Right kidney (tissue), 1 donor: ENCODE results near the gene SLC25A13.
"Not testable (repeated sequence)": the region's sequence is repeated elsewhere in the genome, so short reads cannot be mapped to it uniquely, and the experiment has no call there.

Experiments used
- DNase-seq: peaks from one replicate; pipeline ENCODE4 v3.0.0-alpha.2; 2016

The SLC25A13 gene

DNA sequence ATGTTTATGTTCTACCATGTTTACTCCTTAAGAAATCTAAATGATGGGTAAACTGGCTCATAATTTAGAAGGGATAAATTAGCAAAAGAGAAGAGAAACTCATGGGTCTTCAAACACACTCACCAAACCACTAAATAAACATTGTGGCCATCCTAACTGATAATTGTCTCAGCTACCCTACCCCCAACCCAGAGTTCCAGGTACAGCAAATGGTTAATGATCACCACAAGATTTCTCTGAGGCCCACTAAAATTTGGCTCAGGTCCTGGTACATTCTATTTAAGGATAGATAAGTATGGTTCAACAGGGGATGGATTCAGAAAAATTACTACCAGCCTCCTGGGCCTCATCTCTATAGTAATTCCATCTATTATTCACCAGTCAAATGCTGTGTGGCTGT, 21.4 kb downstream of the SLC25A13 start:
- DNase-seq = no peak

DNA sequence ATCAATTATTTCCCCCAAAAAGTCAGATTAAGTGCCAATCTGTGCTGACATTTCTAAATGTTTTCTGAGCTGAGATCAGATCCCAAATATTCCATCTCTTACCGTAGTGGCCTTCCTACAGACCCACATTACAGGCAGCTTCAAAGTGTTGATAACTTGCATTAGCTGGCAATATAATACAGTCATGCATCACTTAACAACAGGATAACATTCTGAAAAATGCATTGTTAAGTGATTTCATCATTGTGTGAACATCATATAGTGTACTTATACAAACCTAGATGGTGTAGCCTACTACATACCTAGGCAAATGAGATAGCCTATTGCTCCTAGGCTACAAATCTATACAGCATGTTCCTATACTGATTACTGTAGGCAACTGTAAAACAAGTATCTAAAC, 22.4 kb downstream of the SLC25A13 start:
- DNase-seq = no peak

DNA sequence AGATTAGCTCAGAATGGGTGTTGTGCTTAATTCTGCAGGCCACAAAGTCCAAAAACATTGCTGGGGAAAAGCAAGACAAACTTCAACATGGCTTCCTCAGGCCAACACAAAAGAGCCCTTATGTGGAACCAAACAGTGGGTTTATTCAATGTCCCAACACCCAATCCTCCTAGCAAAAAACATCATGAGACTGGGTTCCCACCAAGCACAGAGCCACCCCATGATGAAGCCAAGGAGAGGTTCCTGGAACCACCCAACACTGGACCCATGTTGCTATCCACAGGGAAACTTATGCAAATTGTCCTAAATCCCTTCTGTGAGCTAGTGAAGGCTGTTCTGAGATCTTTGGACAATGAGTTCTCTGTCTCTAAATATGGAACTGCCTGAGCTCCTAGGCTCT, 24.0 kb downstream of the SLC25A13 start:
- no peak for DNase-seq

DNA sequence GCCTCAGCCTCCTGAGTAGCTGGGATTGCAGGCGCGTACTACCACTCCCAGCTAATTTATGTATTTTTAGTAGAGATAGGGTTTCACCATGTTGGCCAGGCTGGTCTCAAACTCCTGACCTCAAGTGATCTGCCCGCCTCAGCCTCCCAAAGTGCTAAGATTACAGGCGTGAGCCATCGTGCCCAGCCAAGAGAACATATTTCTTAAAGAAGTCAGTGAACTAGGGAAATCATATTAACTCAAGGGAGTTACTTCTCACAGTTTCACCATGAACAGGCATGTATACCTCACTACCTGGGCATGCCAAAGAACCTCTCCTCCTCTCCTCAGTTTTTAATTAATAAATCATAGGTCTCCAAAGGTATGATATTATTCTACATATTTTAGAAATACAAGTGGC, 24.5 kb downstream of the SLC25A13 start:
- DNase-seq = not testable (repeated sequence)

DNA sequence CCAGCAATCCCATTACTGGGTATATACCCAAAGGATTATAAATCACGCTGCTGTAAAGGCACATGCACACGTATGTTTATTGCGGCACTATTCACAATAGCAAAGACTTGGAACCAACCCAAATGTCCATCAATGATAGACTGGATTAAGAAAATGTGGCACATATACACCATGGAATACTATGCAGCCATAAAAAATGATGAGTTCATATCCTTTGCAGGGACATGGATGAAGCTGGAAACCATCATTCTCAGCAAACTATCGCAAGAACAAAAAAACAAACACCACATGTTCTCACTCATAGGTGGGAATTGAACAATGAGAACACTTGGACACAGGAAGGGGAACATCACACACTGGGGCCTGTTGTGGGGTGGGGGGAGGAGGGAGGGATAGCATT, 28.0 kb downstream of the SLC25A13 start:
- not testable (repeated sequence) for DNase-seq

DNA sequence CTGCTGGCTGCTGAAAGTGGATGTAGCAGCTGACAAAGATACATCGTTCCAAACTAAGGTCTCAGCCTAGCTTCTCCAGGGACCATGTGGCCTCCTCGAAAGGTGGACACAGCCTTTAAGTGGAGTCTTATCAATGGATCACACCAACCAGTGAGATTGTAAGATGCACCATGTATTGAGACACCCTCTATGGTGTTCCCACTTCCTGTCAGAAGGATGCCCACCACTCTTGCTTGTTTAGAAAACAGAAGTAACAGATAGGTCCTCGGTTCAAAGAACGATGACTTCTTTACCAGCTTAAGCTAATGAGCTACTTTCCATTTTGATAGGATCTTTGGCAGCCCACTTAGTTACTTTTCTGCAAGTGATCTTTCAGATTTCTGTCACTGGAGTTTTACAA, 34.3 kb downstream of the SLC25A13 start:
- no peak for DNase-seq

DNA sequence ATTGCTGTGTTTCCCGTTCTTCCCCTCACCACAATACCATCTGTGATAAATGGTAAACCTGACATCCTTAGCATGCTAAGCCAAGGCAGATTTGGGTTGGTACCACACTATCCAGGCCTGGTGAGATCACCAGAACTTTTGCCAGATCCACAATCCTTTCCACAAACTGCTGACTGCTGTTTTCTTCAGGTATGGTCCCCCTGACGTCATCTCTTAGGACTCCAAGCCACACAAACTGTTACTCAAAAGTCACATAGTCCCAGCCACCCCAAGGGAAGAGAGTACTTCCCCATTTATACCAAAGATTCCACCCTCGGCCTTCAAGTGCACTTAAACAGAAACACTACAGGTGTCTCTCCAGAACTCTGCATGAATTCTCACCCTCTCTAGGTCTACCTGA, 34.8 kb downstream of the SLC25A13 start:
- no peak for DNase-seq

DNA sequence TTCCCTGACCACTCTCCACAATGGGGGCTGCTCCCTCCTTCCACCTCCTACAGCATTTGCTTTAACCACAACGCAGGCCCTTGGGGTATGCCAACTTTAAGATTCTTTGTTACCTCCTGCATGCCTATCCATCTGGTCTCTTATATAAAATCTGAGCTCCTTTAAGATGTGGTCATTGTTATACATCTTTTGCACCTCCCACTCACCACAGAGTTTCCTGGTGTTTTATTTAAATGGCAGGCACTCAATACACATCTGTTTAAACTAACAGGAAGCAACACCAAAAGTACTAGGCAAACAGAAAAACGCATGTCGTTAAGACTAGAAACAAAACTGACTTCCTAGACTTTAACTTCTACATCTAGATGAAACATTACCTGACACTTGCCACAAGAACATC, 36.3 kb downstream of the SLC25A13 start:
- no peak for DNase-seq

DNA sequence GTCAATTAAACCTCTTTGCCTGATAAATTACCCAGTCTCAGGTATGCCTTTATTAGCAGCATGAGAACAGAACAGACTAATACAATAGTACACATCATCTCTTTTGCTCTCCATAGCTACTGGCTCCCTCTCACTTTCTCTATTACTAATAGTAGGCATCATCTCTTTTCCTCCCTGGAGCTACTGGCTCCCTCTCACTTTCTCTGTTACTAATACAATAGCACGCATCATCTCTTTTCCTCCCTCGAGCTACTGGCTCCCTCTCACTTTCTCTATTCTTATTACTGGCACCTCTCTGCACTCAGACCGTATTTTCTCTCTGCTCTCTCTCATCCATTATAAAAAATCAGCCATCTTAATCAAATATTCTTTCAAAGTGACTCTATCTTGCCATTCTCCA, 37.1 kb downstream of the SLC25A13 start:
- DNase-seq = no peak

DNA sequence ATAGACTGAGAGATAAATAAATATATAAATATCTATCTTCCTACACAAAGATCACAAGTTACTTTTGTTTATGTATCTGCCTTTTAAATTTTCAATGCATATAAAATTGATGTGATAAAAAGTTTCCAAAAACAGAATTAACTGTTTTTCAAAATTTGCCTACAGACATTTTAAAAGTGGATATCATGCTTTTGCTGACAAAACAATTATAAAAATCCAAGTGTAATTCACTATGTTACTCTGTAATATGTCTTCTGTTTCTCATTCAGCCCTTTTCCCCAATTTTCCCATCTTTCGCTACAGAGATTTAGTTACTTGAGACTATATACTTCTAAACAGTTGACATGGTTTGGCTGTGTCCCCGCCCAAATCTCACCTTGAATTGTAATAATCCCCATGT, 37.7 kb downstream of the SLC25A13 start:
- DNase-seq = no peak

DNA sequence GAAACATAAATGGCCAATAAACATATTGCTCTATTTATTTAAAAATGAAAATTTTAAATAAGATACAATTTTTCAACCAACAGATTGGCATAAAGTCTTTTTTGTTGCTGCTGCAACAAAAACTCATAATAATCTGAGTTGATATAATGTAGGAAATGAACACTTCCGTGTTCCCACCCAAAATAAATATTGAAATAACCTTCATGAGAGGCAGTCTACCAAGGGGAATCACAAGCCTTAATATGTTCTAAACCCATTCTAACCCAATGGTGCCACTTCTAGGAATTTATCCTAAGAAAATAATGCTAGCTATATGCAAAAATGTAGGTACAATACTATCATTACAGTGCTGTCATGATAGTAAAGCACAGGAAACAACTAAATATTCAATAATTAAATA, 39.1 kb downstream of the SLC25A13 start:
- DNase-seq = no peak

DNA sequence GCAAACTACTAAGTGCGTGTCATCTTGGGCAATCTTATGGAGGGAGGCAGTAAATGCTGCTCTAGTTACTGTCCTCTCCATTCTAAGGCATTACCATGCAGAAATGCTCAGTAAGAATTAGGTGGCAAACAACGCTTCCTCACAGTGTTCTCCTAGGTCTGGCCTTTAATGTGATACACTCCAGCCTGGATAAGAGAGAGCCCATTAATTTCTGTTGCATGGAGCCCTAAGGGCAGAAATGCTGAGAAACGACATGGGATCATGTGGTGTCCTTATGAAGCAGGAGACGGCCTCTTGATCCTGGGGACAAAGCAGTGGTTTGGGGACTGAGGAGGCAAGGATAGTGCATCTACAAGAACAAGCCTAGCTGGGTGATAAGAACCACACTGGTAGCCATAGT, 44.0 kb downstream of the SLC25A13 start:
- no peak for DNase-seq

DNA sequence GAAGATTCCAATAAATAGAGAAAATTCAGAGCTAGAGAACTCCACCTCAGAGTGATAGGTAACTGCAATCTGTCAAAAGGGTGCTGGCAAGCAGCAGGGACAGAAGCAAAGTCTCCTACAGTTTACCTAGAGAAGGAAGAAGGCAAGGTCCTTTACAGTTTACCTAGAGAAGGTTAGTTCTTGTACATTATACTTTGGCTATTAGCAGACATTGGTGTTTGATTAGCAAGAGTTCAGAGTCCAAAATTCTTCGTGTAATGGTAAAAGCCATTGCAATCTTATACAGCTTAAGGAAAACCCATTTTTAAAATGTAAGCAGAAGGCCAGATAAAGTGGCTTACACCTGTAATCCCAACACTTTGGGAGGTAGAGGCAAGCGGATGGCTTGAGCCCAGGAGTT, 45.9 kb downstream of the SLC25A13 start:
- DNase-seq = no peak

DNA sequence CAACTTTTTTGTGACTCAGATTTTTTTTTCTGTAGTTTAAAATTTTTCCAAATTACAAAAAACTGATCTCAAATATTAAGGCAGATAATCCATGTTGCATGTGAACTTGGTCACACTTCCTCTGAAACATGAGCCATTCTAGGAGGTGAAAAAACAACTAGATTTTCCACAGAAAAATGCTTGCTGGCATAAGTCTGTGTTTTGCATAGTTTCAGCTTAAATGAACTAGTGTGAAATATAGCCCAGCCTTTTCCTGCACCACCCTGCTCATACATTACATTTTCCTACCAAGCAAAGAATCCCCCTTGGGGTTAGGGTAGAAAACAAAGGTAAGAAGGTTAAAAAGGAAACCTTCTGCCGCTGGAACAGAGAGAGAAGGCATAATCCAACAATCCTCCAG, 48.2 kb downstream of the SLC25A13 start:
- DNase-seq = no peak

DNA sequence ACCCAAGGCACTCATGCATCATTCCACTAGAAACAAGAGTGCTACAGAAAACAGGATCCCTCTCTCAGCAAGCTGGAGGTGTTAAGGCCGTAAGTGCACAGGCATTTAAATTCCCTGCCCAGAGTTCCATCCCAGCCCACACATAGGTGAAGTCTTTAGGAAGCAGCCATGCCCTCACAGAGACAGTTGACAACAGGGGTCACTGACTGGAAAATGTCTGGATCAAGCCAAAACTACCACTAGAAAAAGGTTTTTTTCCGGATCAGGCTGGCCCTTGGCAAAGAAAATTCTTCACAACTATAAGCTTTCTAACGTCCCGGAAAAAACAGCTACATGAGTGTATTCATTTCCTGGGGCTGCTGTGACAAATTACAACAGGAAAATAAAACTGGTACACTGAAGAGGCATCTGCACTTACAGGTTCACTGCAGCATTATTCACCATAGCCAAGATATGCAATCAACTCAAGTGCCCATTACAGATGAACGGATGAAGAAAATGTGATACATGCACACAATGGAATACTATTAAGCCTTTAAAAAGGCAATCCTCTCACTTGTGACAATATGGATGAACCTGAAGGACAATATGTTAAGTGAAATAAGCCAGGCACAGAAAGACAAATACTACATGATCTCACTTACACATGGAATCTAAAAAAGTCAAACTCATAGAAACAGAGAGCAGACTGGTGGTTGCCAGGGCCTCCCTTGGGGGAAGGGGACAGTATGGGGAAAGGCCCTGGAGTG, 52.5 kb downstream of the SLC25A13 start:
- DNase-seq = no peak

DNA sequence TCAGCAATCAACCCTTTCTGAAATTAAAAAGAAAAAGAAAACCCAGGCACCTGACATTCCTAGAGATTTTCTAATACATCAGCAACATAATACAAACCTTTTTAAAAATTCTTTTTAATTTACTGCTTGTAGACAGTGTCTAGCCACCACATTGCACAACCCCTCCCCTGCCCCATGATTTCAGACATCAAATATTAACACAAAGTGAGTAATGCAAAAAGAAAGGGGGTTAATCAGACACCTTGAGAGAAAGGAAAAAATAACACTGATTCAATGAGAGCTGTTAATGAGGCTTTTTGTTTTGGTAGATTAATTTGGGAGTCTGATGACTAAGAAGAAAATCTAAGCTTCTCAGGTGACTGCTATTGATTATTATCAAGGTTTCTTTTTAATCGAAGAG, 55.3 kb downstream of the SLC25A13 start:
- DNase-seq = no peak

DNA sequence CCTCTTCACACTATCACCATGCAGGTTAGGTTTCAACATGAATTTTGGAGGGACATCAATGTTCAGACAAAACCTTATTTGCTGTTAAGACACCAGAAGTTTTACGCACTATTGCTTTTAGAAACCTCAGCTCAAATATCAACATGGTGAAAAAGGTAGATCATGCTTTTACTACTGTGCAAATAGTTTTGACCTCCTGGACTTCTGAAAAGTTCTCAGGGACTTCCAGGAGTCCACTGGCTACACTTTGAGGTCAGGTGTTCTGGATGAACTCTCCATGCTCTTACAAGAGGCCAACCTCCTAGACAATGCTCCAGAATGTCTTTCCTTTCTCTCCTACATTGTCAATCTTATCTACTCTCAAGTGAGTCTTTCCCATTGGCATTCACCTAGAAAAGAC, 55.9 kb downstream of the SLC25A13 start:
- no peak for DNase-seq

DNA sequence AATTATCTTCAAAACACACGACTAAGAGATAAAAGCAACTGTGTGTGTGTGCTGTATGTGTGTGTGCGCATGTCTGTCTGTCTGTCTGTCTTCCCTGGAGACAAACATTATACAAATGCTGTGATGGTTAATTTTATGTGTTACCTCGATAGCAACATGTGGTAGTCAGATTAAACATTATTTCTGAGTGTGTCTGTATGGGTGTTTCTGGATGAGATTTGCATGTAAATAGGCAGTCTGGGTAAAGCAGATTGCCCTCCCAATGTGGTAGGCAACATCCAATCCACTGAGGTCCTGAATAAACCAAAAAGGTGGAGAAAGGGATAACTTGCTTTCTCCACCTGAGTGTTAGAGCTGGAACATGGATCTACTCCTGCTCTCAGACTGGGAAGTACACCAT, 67.9 kb downstream of the SLC25A13 start:
- no peak for DNase-seq

DNA sequence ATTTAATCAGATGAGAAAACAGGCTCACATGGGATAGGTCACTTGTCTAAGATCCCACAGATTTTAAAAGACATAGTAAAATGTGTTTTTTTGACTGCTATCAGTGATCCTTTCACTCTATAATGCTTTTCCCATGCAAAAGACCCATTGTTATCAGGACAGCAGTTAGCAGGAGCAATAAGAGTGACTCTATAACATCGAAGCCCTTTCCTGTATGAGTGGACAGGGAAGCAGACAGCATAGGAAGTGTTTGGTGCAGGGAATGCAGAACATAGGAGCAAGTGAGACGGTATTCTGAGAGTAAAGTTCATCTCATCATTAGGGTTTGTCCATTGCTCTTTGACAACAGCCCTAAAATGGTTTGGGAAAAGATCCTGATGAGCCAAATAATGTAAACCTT, 68.5 kb downstream of the SLC25A13 start:
- DNase-seq = no peak

DNA sequence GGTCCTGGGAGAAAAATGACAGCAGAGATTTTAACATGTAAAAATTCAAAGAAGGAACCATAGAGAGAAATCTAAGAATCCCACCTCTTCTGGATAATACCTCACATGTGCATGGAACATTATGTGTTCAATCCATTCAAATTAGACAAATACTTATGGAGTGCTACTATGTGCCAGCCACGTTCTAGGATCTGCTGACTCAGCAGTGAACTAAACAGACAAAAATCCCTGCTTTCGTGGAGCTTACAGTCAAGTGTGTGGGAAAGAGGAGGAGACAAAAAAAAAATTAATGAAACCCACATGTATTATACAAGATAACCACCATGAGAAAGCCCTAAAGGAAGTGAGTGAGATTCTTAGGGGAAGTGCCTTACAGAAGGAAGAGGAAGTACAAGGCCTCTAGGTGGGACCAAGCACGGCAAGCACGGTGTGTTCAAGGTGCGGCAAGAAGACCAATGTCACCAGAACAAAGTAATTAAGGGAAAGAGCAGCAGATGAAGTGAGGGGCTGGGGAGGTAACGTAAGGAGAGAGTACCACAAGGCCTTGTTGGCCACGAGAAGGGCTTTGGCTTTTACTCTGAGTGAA, 71.0 kb downstream of the SLC25A13 start:
- DNase-seq = no peak

DNA sequence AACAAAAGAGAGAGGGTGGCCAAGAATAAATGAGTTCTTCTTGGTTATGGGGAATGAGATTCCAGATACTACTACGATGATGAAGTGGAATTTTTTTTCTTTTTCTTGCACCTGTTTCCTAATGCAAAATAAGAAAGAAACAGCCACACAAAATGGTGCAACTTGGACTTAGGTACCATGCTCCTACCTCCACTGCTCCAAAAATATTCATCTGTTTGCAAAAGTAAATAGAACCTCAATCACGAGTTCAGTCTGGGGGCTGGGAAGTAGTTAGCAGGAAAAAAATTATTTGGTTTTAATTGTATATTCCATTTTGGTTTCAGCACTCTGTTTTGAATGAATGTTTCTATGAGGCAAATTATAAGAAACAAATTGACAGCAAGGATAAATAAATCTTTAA, 73.5 kb downstream of the SLC25A13 start:
- DNase-seq = no peak

DNA sequence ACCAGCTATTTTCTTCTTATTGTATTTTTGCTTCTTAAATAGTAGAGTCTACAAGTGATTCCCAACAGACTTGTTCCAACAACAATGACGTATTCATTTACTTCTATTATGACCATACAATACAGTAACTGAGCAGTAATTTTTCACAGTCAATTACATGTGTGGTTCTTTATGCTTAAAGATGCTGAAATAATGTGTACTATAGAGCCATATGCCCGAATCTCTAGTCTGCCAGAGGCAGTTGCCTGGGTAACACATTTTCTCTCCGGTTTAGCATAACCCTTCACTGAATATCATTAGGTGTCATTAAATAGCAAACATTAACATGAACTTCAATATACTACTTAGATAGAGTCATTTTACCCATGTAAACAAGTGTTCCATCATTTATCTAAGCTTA, 75.0 kb downstream of the SLC25A13 start:
- DNase-seq = no peak

DNA sequence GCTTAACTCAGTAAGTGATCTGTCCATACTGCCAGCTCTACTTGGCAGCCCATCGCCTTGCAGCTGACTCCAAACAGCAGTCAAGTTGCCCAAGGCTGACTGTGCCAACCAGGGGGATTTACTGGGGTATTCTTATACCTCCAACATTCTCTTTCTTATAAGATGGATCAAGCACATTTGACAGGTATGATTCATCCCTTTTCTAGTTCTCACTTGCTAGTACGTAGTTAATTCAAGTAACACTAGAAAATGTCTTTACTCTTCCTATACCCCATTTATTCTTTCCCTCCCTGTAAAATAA, 77.0 kb downstream of the SLC25A13 start:
- DNase-seq = no peak

DNA sequence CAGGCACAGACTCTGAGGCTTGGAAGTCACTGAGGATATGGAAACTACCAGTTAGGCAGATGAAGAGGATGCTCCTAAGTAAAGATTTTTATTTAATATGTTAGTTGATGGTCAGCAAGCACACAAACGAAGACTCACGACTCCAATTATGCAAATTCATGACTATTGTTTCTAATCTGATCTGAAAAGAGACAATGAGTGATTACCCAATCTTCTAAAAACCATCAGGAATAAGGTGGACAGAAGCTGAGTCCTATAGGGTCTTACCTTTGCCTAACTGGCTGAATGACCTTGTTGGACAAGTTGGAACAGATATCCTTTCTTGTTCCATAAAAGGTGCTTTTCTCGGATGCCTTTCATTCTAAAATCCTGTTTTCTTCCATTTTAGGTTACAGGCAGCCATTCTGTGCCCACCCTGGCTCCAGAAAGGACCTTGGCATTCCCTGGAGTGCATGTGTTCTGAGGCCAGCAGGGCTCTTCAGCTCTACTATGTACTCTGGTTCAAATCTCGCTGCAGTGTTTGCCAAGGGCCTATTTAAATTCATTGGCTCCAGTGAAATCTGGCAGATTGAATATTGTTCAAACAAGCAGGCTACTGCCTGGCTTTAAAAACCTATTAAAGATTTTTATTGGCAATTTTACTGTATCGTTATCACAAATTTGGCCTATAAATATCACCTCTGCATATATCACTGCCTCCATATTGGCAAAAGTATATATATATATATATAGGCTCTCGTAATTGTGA, 77.5 kb downstream of the SLC25A13 start:
- DNase-seq = no peak
